Stimulated activated CD4-positive, alpha-beta T cell treated with anti-CD3 and anti-CD28 coated beads, Interleukin-4, amount 100 ng/mL, for 48 hours (primary cell): ENCODE data around the gene PTPRK.

ENCODE experiments used
- DNase-seq, 2 donors: peaks; one replicate each; pipeline ENCODE4 v3.0.0-alpha.2; 2020; ENCODE audit warnings: low read depth in 2 of 2

The PTPRK gene

DNA sequence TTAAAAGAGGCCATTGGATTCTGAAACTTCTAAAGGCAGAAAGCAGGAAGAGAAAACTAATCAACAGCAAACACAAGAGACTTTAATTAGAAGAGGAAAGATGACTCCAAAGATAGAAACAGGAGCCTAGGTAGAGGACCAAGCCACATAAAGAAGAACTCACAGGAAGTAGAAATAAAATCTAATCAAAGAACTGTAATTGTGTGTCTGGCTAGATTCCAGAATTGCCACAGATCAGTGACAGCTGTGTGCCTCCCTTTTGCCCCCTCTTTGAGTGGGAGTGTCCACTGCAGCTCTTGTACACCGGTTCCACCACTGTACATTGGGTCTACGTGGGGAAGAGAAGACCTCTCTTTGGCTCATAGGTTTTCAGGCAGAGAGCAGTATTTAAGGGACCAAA lies 597.3 kb downstream of the PTPRK start:
- DNase-seq: no peak

DNA sequence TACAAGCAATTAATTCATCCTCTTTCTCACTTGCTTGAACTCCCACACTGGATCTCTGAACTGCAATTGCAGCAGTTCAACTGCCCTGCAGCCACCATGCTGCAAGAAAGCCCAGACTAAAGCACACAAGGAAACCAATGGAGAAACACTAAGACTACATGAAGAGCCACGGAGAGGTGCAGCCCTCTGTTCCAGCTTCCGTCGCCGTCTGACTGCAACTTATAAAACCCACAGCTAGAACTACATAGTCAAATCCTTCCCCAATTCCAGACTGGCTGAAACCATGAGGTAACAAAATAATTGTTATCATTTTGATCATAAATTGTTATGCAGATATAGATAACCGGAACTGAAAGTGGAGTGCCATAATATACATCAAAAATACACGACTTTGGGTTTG lies 598.4 kb downstream of the PTPRK start:
- no peak for DNase-seq

DNA sequence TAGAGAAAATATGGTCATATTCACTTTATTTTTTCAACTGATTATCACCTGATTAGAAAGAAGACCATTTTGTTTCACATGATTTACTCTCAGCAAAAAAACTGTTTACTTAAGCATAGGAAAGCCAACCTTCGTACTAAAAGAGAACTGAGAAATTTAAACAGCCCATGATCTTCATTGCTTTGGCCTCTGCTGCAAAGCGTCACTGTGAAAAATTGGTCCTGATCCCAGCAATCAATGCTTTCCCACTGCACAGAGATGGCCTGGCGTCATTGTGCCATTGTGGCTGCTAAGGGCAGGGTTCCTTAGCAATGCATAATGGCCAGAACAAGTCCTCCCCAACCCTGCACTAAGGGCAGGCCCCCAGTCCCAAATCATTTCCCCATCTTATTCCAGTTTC lies 599.6 kb downstream of the PTPRK start:
- no peak for DNase-seq
